Measurements from ENCODE around the gene NHS.

GRCh38 chrX:17705211-17705610 lies 330.2 kb downstream of the NHS start:
- TF ChIP-seq, protein P1, sequence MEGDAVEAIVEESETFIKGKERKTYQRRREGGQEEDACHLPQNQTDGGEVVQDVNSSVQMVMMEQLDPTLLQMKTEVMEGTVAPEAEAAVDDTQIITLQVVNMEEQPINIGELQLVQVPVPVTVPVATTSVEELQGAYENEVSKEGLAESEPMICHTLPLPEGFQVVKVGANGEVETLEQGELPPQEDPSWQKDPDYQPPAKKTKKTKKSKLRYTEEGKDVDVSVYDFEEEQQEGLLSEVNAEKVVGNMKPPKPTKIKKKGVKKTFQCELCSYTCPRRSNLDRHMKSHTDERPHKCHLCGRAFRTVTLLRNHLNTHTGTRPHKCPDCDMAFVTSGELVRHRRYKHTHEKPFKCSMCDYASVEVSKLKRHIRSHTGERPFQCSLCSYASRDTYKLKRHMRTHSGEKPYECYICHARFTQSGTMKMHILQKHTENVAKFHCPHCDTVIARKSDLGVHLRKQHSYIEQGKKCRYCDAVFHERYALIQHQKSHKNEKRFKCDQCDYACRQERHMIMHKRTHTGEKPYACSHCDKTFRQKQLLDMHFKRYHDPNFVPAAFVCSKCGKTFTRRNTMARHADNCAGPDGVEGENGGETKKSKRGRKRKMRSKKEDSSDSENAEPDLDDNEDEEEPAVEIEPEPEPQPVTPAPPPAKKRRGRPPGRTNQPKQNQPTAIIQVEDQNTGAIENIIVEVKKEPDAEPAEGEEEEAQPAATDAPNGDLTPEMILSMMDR (IDR thresholded peaks at IDR 0.05; ENCODE audit: insufficient read depth, low read depth, low read length) = no peak
- no peak for TF ChIP-seq EZH2 (IDR thresholded peaks at IDR 0.05; ENCODE audit: insufficient read depth, low read length)
